HG03025 (cell line): ENCODE measurements around the gene CFAP410.
"Not testable (repeated sequence)": the region's sequence is repeated elsewhere in the genome, so short reads cannot be mapped to it uniquely, and the experiment has no call there.

Source experiments
- ATAC-seq: cut with Tn5 transposase; IDR thresholded peaks from one replicate; pipeline ENCODE4 v1.9.1; 2021; ENCODE audit warnings: mild to moderate bottlenecking, moderate library complexity; ENCODE audit not compliant: unreplicated experiment, low FRiP score

Gene CFAP410

GRCh38 chr21:44352253-44352860, 13.2 kb upstream of the CFAP410 start:
- ATAC-seq: no peak

DNA sequence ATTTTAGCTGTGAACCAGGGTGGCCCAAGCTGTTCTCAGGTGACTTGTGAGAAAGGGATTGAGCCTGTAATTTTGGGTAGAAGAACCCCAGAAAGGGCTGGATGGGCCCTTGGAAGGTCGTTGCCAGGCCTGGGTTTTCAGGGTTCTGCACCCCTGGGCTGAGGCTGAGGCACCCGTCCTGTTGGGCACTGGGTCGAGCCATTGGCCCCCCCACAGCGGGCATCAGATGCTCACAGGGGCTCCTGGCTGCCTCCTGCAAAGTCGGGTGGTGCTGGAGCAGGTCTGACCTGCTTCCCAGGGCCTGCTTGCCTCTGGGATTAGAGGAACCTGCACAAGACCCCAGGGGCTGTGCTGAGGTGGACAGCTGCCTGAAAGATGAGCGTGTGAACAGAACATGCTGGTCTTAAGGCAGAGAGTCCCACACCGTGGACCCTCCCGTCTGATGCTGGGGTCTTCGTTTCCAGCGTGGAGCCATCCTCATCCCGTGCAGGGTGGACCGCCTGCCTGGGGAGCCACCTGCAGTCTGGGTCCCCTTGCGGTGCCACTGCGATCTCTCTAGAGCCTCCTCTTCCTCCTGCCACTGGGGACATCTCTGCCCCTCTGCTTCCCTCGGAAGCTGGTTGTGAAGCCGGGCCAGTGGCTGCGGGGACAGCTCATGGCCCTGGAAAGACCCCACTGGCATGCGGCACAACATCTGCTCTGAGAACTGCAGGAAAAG, 12.5 kb upstream of the CFAP410 start:
- no peak for ATAC-seq

- no peak for ATAC-seq
Measured at GRCh38 chr21:44350773-44351481, 11.7 kb upstream of the CFAP410 start.

GRCh38 chr21:44349847-44350772, 10.9 kb upstream of the CFAP410 start:
- ATAC-seq: no peak

DNA sequence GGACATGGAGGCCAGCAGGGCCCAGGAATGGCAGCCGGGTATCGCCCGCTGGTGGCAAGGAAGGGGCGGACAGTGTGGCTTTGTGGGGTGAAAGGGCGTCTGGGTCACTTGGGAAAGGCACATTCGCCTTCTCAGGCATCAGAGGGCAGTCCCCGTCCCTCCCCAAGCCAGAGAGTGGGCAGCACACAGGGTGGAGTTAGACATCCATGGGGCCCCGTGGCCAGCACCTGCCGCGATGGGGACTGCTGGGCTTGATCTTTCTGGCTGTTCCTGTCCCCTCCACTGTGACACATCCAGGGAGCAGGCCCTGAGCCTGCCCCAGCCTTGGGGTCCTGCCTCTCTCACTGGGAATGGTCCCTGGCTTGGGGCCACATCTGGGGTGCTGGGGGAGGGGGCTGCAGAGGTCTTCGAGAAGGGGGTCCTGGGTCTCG, 10.2 kb upstream of the CFAP410 start:
- no peak for ATAC-seq

- no peak for ATAC-seq
Measured at GRCh38 chr21:44348861-44349260, 9.7 kb upstream of the CFAP410 start.

DNA sequence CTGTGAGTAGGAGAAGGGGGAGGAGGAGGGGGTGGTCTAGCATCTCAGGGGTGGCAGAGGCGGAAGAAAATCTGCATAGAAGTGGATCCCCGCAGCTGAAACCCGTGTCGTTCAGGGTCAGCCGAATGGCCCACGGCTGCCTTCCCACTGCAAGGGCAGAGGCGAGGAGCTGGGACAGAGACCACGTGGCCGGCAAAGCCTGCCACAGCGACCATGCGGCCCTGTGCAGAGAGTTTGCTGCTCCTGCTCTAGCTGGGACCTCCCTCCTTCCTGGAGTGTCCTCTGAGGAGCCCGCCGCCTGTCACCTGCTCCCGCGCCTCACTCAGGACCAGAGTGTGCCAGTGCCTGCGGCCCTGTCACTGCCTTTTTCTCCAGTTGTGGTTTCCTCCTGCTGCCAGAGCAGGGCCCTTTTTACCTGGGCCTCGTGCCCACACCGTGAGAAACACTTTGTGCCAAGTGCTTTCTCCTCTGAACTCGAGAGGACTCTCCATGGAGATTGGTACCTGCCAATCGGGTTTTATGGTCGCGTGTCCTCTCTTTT, 8.8 kb upstream of the CFAP410 start:
- ATAC-seq: no peak

- no peak for ATAC-seq
Measured at GRCh38 chr21:44345495-44345894, 6.3 kb upstream of the CFAP410 start.

- ATAC-seq: no peak
Measured at GRCh38 chr21:44344541-44345183, 5.5 kb upstream of the CFAP410 start.

GRCh38 chr21:44342981-44343380, 3.8 kb upstream of the CFAP410 start:
- not testable (repeated sequence) for ATAC-seq

DNA sequence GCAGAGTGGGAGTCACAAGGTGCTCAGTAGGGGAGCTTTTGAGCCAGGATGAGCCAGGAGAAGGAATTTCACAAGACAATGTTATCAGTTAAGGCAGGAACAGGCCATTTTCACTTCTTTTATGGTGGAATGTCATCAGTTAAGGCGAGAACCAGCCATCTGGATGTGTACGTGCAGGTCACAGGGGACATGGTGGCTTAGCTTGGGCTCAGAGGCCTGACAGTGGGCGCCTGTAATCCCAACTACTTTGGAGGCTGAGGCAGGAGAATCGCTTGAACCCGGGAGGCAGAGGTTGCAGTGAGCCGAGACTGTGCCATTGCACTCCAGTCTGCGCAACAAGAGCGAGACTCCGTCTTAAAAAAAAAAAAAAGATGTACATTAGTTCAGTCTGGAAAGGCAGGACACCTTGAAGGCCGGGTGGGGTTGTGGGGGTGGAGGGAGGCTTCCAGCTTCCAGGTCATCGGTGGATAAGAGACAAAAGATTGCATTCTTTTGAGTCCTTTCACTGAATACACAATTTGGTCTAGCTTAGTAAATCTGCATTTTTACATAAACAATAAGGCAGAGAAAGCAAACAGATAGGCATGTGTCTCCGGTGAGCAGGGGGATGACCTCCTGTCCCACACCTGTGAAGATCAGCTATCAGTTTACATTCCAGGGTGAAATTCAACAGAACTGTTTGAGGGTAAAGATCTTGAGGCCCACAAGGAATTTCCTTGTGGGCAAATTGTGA, 2.7 kb upstream of the CFAP410 start:
- ATAC-seq: not testable (repeated sequence)

GRCh38 chr21:44337941-44338895, 972 bp downstream of the CFAP410 start:
- ATAC-seq: no peak

GRCh38 chr21:44337449-44337848, 1.7 kb downstream of the CFAP410 start:
- no peak for ATAC-seq

GRCh38 chr21:44335266-44336059, 3.7 kb downstream of the CFAP410 start:
- ATAC-seq: no peak

GRCh38 chr21:44334329-44335030, 4.7 kb downstream of the CFAP410 start:
- ATAC-seq: no peak

DNA sequence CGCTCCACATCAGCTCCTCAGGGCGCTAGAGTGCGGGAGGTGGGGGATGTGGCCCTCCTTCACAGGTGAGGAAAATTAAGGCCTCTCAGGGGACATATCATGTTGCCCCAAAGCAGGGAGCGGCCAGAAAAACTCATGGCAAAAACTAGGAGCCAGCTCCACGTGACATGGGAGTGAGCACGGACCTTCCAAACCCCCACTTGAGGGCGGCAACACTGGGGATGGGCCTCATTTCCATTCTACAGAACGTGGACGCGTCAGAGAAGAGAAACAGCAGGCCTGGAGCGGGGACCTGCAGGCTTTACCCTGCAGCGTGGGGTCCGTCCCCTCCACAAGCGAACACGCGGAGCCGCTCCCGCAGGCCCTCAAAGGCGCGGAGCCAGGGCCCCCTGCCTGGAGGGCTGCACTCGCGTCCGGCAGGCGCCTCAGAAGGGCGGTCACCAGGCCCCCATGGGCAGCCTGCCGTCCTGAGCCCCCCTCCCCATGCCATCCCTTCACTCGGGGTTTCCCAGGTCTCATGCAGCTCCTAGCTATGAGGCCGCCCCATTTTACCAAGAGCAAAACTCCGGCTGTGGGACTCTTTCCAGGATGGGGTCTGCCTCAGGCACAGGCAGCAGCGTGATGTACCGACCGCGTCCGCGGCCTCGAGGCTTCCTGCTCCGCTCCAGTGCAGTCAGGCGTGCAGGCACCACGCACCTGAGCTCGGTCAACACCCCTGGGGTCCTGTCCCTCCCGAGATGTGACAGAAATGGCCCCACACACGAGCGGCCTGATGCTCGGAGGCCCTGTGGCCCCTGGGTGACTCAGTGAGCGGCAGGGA, 5.5 kb downstream of the CFAP410 start:
- ATAC-seq: no peak
